ENCODE data around the gene INPPL1. TPM values are rescaled to one million over a fixed set of nuclear protein-coding genes. Genes with fewer than 3 reads are reported as not detected.

The INPPL1 gene
- total and polyA plus RNA-seq, 2 of the 13 experiments (the other 11 are each of a cell fraction or from before 2014, with no cell fraction given): 29.1 to 66.9 TPM

DNA sequence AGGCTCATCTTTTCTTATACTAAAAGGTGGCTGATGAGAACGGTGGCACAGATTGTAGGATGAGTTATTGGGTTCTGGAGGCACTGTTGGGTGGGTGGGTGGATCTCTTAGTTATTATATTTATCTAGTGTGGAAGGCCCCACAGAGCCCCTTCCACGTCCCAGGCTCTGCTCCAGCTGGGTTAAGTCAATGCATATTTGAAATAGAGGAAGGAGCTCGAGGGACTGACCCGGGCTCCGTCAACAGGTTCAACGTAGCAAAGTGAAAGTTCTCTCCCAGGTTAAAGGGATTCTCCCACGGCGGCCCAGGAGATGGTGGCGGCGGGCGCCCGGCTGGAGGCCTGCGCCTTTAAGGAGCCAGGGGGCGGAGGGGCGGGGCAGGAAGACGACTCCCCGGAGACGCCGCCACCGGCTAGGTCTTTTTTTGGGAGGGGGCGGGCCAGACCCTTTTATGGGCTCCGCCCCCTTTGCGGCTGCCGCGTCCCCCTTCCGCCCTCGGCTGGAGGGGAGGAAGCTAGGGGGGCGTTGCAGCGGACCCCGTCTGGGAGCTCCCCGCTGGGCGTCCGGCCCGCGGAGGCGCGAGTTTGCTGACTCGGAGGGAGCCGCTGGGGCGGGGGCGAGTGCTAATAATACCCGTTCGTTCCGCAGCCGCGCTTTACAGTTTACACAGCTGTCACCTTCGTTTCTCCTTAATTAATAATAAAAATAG, 1.5 kb upstream of the INPPL1 start:
- H3K4me3 ChIP-seq (replicated peaks in 1 of 3; ENCODE audit: insufficient read depth in 1 of 3, low read depth in 2 of 3, low read length in 3 of 3): peak overlapping the region; percentile 83 to 90 (median 85)
- peak overlapping the region; percentile 93 for H3K4me2 ChIP-seq (ENCODE audit: low read depth, low read length)
- no TSS peak for BruUV-seq (replicated peaks)
- peak overlapping the region; percentile 39 for H3K27ac ChIP-seq (ENCODE audit: extremely low read length, insufficient read depth, low read length)
- DNase-seq (ENCODE audit: low spot score) (peak; percentile 69), ATAC-seq (peak; percentile 74), FAIRE-seq (peak; percentile 56)
- POLR2A ChIA-PET: interaction anchor here (1.2 to 1.7 kb wide), 4 partner anchors 12 to 111 kb away, joined by 4 to 5 read pairs (median 4); partner anchors contain the start of gene ANAPC15
- under 1% methylated on average over 28 of the region's 47 CpGs for WGBS (ENCODE audit: low lambda C conversion rate)
- H3K9me3 ChIP-seq (ENCODE audit: low read length): no peaks in the 10 kb centered on the region
- H3K27me3 ChIP-seq (ENCODE audit: control insufficient read depth in 1 of 2, insufficient read depth in 2 of 2, low read length in 2 of 2): peaks cover 3 to 12% of the 10 kb centered on the region in 2 experiments; a peak in 2 of 5 replicates
- no peaks in the 10 kb centered on the region for H4K20me1 ChIP-seq (ENCODE audit: insufficient read depth, low read length)
- H3K79me2 ChIP-seq (ENCODE audit: insufficient read depth, low read length): peaks cover 7% of the 10 kb centered on the region
- intact Hi-C loops (cut with micrococcal nuclease; ENCODE audit: unreplicated experiment) (no loop called here), in situ Hi-C loops (cut with HindIII; ENCODE audit: extremely low pct_ligation_motif_present, low pct_unique_long_range_greater_than_20kb) (no loop called here)
- H3K9ac ChIP-seq (ENCODE audit: insufficient read depth, low read depth, low read length): peak overlapping the region; percentile 53
- H3K4me1 ChIP-seq (ENCODE audit: insufficient read depth, low read length): peaks cover 35% of the 10 kb centered on the region
- H3K36me3 ChIP-seq (replicated peaks in 1 of 2; ENCODE audit: control insufficient read depth in 1 of 2, insufficient read depth in 2 of 2, low read length in 2 of 2): no peaks in the 10 kb centered on the region
- CTCF ChIA-PET (ENCODE audit: low intra/inter-chr PET ratio, low total read pairs): no interaction called here
- peak overlapping the region; percentile 47 for H2AFZ ChIP-seq (ENCODE audit: low read length)
- TF ChIP-seq ZNF180 (CRISPR knock-in tag; IDR thresholded peaks at IDR 0.05; ENCODE audit: borderline replicate concordance, low read depth) (no peak), ZNF17 (CRISPR knock-in tag; IDR thresholded peaks at IDR 0.05) (no peak), PTBP1 (IDR thresholded peaks at IDR 0.05; ENCODE audit: low read depth, low read length, poor library complexity, severe bottlenecking) (peak; percentile 80), ZFYVE20 (CRISPR knock-in tag; IDR thresholded peaks at IDR 0.05; ENCODE audit: borderline replicate concordance, low read depth) (no peak), GTF2F1 (IDR thresholded peaks at IDR 0.05; ENCODE audit: low read length) (no peak), ZNF547 (CRISPR knock-in tag; IDR thresholded peaks at IDR 0.05) (no peak), NPAS2 (CRISPR knock-in tag; IDR thresholded peaks at IDR 0.05; ENCODE audit: borderline replicate concordance) (no peak), ZNF264 (CRISPR knock-in tag; IDR thresholded peaks at IDR 0.05) (no peak), ZNF713 (CRISPR knock-in tag; IDR thresholded peaks at IDR 0.05) (no peak)
- TF ChIP-seq, protein P1, sequence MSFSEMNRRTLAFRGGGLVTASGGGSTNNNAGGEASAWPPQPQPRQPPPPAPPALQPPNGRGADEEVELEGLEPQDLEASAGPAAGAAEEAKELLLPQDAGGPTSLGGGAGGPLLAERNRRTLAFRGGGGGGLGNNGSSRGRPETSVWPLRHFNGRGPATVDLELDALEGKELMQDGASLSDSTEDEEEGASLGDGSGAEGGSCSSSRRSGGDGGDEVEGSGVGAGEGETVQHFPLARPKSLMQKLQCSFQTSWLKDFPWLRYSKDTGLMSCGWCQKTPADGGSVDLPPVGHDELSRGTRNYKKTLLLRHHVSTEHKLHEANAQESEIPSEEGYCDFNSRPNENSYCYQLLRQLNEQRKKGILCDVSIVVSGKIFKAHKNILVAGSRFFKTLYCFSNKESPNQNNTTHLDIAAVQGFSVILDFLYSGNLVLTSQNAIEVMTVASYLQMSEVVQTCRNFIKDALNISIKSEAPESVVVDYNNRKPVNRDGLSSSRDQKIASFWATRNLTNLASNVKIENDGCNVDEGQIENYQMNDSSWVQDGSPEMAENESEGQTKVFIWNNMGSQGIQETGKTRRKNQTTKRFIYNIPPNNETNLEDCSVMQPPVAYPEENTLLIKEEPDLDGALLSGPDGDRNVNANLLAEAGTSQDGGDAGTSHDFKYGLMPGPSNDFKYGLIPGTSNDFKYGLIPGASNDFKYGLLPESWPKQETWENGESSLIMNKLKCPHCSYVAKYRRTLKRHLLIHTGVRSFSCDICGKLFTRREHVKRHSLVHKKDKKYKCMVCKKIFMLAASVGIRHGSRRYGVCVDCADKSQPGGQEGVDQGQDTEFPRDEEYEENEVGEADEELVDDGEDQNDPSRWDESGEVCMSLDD (CRISPR knock-in tag; IDR thresholded peaks at IDR 0.05; ENCODE audit: borderline replicate concordance): no peak
- TF ChIP-seq, protein P2, sequence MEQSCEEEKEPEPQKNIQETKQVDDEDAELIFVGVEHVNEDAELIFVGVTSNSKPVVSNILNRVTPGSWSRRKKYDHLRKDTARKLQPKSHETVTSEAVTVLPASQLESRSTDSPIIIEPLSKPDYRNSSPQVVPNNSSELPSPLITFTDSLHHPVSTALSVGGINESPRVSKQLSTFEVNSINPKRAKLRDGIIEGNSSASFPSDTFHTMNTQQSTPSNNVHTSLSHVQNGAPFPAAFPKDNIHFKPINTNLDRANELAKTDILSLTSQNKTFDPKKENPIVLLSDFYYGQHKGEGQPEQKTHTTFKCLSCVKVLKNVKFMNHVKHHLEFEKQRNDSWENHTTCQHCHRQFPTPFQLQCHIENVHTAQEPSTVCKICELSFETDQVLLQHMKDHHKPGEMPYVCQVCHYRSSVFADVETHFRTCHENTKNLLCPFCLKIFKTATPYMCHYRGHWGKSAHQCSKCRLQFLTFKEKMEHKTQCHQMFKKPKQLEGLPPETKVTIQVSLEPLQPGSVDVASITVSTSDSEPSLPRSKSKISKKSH (CRISPR knock-in tag; IDR thresholded peaks at IDR 0.05; ENCODE audit: borderline replicate concordance): peak; percentile 22; the same call in 1 of the 2 replicates
- TF ChIP-seq, protein P3, sequence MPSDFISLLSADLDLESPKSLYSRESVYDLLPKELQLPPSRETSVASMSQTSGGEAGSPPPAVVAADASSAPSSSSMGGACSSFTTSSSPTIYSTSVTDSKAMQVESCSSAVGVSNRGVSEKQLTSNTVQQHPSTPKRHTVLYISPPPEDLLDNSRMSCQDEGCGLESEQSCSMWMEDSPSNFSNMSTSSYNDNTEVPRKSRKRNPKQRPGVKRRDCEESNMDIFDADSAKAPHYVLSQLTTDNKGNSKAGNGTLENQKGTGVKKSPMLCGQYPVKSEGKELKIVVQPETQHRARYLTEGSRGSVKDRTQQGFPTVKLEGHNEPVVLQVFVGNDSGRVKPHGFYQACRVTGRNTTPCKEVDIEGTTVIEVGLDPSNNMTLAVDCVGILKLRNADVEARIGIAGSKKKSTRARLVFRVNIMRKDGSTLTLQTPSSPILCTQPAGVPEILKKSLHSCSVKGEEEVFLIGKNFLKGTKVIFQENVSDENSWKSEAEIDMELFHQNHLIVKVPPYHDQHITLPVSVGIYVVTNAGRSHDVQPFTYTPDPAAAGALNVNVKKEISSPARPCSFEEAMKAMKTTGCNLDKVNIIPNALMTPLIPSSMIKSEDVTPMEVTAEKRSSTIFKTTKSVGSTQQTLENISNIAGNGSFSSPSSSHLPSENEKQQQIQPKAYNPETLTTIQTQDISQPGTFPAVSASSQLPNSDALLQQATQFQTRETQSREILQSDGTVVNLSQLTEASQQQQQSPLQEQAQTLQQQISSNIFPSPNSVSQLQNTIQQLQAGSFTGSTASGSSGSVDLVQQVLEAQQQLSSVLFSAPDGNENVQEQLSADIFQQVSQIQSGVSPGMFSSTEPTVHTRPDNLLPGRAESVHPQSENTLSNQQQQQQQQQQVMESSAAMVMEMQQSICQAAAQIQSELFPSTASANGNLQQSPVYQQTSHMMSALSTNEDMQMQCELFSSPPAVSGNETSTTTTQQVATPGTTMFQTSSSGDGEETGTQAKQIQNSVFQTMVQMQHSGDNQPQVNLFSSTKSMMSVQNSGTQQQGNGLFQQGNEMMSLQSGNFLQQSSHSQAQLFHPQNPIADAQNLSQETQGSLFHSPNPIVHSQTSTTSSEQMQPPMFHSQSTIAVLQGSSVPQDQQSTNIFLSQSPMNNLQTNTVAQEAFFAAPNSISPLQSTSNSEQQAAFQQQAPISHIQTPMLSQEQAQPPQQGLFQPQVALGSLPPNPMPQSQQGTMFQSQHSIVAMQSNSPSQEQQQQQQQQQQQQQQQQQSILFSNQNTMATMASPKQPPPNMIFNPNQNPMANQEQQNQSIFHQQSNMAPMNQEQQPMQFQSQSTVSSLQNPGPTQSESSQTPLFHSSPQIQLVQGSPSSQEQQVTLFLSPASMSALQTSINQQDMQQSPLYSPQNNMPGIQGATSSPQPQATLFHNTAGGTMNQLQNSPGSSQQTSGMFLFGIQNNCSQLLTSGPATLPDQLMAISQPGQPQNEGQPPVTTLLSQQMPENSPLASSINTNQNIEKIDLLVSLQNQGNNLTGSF (CRISPR knock-in tag; IDR thresholded peaks at IDR 0.05): no peak
